ENCODE measurements around the gene GNG14. TPM values are rescaled to one million over a fixed set of nuclear protein-coding genes. Genes with fewer than 3 reads are reported as not detected.

Gene GNG14
- total and polyA plus RNA-seq, 12 donors = not detected

DNA sequence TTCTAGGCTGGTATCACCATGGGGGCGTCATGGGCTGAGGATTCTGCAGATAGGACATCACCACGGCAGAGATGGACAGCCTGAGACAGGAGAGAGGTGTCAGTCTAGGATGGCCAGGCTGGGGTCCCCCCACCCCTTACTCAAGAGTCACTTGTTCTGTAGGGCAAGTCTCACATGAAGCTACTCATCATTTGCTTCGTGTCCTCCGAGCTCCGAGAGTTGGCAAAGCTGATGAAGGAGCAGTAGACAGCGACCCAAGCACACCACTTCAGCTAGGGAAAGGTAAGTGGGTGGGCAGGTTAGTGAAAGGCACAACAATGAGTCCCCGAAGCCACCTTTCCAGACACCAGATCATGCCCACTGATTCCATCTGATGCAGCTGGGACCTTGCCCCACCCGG, 19.5 kb upstream of the GNG14 start:
- Histone ChIP-seq H3K27ac (peak overlapping the region in 7 of 10 donors; percentile 84 to 100 (median 94)), H3K27me3 (no peaks in the 10 kb centered on the region), H3K36me3 (peaks cover 0 to 48% (median 14%) of the 10 kb centered on the region in 9 donors), H3K4me1 (peaks cover 17 to 55% (median 41%) of the 10 kb centered on the region in 9 donors), H3K4me3 (peak overlapping the region; percentile 73 to 97 (median 85)), H3K9me3 (no peaks in the 10 kb centered on the region)
- ATAC-seq (no peak), DNase-seq (no peak)
- WGBS, 2 donors = 68 to 72% methylated on average over 8 of the region's 8 CpGs
- TF ChIP-seq, protein P1, sequence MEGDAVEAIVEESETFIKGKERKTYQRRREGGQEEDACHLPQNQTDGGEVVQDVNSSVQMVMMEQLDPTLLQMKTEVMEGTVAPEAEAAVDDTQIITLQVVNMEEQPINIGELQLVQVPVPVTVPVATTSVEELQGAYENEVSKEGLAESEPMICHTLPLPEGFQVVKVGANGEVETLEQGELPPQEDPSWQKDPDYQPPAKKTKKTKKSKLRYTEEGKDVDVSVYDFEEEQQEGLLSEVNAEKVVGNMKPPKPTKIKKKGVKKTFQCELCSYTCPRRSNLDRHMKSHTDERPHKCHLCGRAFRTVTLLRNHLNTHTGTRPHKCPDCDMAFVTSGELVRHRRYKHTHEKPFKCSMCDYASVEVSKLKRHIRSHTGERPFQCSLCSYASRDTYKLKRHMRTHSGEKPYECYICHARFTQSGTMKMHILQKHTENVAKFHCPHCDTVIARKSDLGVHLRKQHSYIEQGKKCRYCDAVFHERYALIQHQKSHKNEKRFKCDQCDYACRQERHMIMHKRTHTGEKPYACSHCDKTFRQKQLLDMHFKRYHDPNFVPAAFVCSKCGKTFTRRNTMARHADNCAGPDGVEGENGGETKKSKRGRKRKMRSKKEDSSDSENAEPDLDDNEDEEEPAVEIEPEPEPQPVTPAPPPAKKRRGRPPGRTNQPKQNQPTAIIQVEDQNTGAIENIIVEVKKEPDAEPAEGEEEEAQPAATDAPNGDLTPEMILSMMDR (IDR thresholded peaks at IDR 0.05) = no peak
- intact Hi-C loops (cut with DNase I) = loop anchor here in 2 of 10 donors (5.0 kb wide), 1 partner anchor 106 kb away; no protein-coding TSS in a partner anchor

DNA sequence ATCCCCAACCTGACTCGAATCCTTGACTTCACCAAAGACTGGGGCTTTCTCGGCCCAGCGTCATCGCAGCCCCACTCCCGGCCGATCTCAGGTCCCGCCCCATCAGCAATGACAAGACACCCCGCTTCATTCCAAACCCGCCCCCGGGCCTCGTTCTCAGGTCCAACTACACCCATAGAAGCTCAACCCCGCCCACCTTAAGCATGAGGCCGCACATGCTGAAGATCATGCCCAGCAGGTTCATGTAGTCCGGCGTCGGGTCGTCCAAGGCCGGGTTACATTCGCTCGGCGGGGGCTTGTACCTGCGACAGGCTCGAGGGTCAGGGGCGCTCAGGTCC, 18.9 kb upstream of the GNG14 start:
- Histone ChIP-seq H3K36me3 (peaks cover 0 to 48% (median 12%) of the 10 kb centered on the region in 9 donors), H3K4me3 (peak overlapping the region; percentile 73 to 97 (median 85)), H3K9me3 (no peaks in the 10 kb centered on the region), H3K4me1 (peaks cover 17 to 55% (median 41%) of the 10 kb centered on the region in 9 donors), H3K27me3 (no peaks in the 10 kb centered on the region), H3K27ac (peak overlapping the region; percentile 84 to 100 (median 96))
- DNase-seq (peak; percentile 40 to 45), ATAC-seq (peak in 5 of 8 donors; percentile 1 to 26 (median 10))
- WGBS, 2 donors = 0% methylated on average over 24 of the region's 24 CpGs
- TF ChIP-seq, protein P1 (IDR thresholded peaks at IDR 0.05) = no peak
- intact Hi-C loops (cut with DNase I) = loop anchor here in 2 of 10 donors (5.0 kb wide), 1 partner anchor 107 kb away; no protein-coding TSS in a partner anchor

DNA sequence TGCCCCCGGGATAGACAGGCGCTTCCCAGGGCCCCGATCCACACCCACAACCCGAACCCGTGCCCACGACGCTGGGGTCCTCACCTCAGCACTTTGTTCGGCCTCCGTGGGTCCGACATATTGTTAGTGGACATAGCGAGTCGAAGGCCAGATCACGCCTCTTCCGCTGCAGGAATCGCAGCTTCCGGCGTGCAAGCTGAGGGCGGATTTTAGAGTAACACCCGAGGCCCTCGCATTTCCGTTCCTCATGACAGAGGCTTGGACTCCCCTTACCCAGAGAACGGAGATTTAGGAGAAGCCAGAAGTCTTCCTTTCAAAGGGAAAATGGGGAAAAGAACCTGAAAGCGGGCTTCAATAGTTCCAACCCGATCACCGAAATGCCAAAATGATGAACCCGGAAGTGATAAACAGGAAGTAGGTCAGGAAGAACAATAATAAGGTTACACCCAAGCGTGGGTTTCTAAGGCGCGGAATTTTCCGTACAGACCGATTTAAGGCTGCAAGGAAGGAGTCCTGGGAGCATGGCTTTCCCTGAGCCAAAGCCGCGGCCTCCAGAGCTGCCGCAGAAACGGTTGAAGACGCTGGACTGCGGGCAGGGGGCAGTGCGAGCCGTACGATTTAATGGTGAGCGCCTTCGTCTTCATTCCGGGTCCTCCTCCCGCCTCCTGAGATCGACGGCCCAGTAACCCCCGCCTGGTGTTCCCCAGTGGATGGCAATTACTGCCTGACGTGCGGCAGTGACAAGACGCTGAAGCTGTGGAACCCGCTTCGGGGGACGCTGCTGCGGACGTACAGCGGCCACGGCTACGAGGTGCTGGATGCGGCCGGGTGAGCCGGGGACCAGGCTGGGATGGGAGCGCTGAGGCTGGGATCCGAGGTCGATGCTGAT, 18.3 kb upstream of the GNG14 start:
- Histone ChIP-seq H3K4me3 (peak overlapping the region; percentile 73 to 97 (median 85)), H3K9me3 (no peaks in the 10 kb centered on the region), H3K27me3 (no peaks in the 10 kb centered on the region), H3K36me3 (peaks cover 0 to 48% (median 18%) of the 10 kb centered on the region in 9 donors), H3K4me1 (peaks cover 17 to 52% (median 41%) of the 10 kb centered on the region in 9 donors), H3K27ac (peak overlapping the region; percentile 84 to 100 (median 96))
- intact Hi-C loops (cut with DNase I) = loop anchor here in 8 of 10 donors (5.0 to 10.0 kb wide), 4 partner anchors 105 to 465 kb away; partner anchors contain the start of gene JUNB (in 2 of the 8)
- TF ChIP-seq, protein P1 (IDR thresholded peaks at IDR 0.05) = peak in 1 of 9 donors; percentile 30
- DNase-seq (peak; percentile 76 to 80), ATAC-seq (peak; percentile 58 to 84 (median 73))
- 0 to 1% methylated on average over 64 of the region's 64 CpGs for WGBS, 2 donors

DNA sequence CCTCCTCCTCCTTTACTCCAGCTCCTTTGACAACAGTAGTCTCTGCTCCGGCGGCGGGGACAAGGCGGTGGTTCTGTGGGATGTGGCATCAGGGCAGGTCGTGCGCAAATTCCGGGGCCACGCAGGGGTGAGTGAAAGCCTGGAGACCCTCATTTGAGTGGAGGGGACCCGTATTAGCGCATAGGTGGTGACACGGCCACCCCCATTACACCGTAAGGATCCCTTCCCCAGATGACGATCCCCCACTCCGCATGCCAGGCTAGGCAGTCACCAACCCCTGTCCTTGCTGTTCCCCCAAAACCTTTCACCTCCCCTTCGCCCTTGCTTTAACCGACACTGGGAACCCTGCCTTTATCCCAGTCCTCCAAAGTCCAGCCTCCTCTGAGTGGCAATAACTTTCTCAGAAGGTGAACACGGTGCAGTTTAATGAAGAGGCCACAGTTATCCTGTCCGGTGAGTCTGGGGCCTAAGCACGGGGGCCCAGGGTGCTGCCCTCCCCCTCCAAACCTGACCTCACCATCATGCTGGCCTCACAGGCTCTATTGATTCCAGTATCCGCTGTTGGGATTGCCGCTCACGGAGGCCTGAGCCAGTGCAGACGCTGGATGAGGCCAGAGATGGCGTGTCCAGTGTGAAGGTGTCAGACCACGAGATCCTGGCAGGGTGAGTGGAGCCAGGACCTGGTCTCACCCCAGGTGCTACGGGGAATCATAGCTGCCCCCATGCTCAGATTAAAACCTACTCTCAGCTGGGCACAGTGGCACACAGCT, 17.5 kb upstream of the GNG14 start:
- peaks cover 17 to 51% (median 40%) of the 10 kb centered on the region in 9 donors for H3K4me1 ChIP-seq
- DNase-seq (no peak), ATAC-seq (no peak)
- H3K36me3 ChIP-seq = peaks cover 0 to 51% (median 27%) of the 10 kb centered on the region in 9 donors
- intact Hi-C loops (cut with DNase I) = loop anchor here in 6 of 10 donors (5.0 to 10.0 kb wide), 4 partner anchors 106 to 466 kb away; partner anchors contain the start of gene JUNB (in 2 of the 6)
- peak overlapping the region; percentile 84 to 100 (median 96) for H3K27ac ChIP-seq
- 41 to 42% methylated on average over 26 of the region's 26 CpGs for WGBS, 2 donors
- H3K27me3 ChIP-seq = no peaks in the 10 kb centered on the region
- no peaks in the 10 kb centered on the region for H3K9me3 ChIP-seq
- TF ChIP-seq, protein P1 (IDR thresholded peaks at IDR 0.05) = no peak
- H3K4me3 ChIP-seq = peak overlapping the region; percentile 73 to 97 (median 85)
